HEK293 (cell line): ENCODE results near the gene PRRG4.
A peak's percentile ranks its signal among the peaks of the same experiment; 100 is the strongest.

Experiments
- CTCF ChIA-PET: fragments of 350-600 bp; formaldehyde crosslinking; extraction: SDS; loops from one replicate; lab custom pipeline; 2021; ENCODE audit warnings: antibody characterized with exemption; lab: Yijun Ruan, JAX
- POLR2A ChIA-PET: fragments of 300-600 bp; formaldehyde crosslinking; extraction: SDS; loops from one replicate; lab custom pipeline; 2020; ENCODE audit warnings: antibody characterized with exemption, inconsistent platforms; lab: Yijun Ruan, JAX
- H3K27ac ChIP-seq: fragments of 200-500 bp; sonication (Bioruptor generic); 2 replicates; pipeline ENCODE4 v1.5.1; 2014; ENCODE audit warnings: low read depth, low read length, control low read depth, inconsistent platforms; ENCODE audit errors: extremely low read depth
- H3K36me3 ChIP-seq, 2 experiments: fragments of 200-500 bp in 1 of 2; sonication (Bioruptor generic) in 1 of 2; 1 replicate in 1 of 2; 2 replicates in 1 of 2; pipeline ENCODE4 v1.5.1; 2014 to 2017; ENCODE audit warnings: inconsistent platforms in 2 of 2, low read length in 2 of 2; ENCODE audit not compliant: control insufficient read depth in 2 of 2, insufficient read depth in 1 of 2
- H3K4me1 ChIP-seq: fragments of 200-500 bp; sonication (Bioruptor generic); 2 replicates; pipeline ENCODE4 v1.5.1; 2014; ENCODE audit warnings: mild to moderate bottlenecking, low read length, inconsistent platforms; ENCODE audit not compliant: control insufficient read depth, insufficient read depth
- H3K4me3 ChIP-seq: 2 replicates; pipeline ENCODE4 v1.5.1; 2011; ENCODE audit warnings: low read depth, mild to moderate bottlenecking, control low read depth, low read length, moderate library complexity
- H3K9me3 ChIP-seq: fragments of 200-500 bp; sonication (Bioruptor generic); 2 replicates; pipeline ENCODE4 v1.5.1; 2014; ENCODE audit warnings: low read depth, low read length, inconsistent platforms; ENCODE audit not compliant: control insufficient read depth, insufficient read depth
- GLIS1 ChIP-seq: fragments of 450-650 bp; formaldehyde crosslinking; IDR thresholded peaks from 2 replicates; pipeline ENCODE4 v1.5.1; 2016; ENCODE audit warnings: missing biosample characterization, missing genetic modification characterization
- GLIS2 ChIP-seq: fragments of 450-650 bp; formaldehyde crosslinking; IDR thresholded peaks from 2 replicates; pipeline ENCODE4 v1.5.1; 2016; ENCODE audit warnings: missing biosample characterization, missing genetic modification characterization
- OSR2 ChIP-seq: fragments of 450-650 bp; formaldehyde crosslinking; IDR thresholded peaks from 2 replicates; pipeline ENCODE4 v1.5.1; 2016; ENCODE audit warnings: missing biosample characterization, missing genetic modification characterization
- PRDM10 ChIP-seq: fragments of 450-650 bp; formaldehyde crosslinking; IDR thresholded peaks from 2 replicates; pipeline ENCODE4 v1.5.1; 2016; ENCODE audit warnings: missing biosample characterization, missing genetic modification characterization
- PRDM4 ChIP-seq: fragments of 450-650 bp; formaldehyde crosslinking; IDR thresholded peaks from 2 replicates; pipeline ENCODE4 v1.5.1; 2017; ENCODE audit warnings: missing biosample characterization, missing genetic modification characterization
- RBAK ChIP-seq: fragments of 450-650 bp; formaldehyde crosslinking; IDR thresholded peaks from 2 replicates; pipeline ENCODE4 v1.5.1; 2016; ENCODE audit warnings: missing biosample characterization, missing genetic modification characterization
- ZNF146 ChIP-seq: fragments of 450-650 bp; formaldehyde crosslinking; IDR thresholded peaks from 2 replicates; pipeline ENCODE4 v1.5.1; 2016; ENCODE audit warnings: missing biosample characterization, missing genetic modification characterization
- ZNF239 ChIP-seq: fragments of 450-650 bp; formaldehyde crosslinking; IDR thresholded peaks from 2 replicates; pipeline ENCODE4 v1.5.1; 2016; ENCODE audit warnings: missing biosample characterization, missing genetic modification characterization
- ZNF530 ChIP-seq: fragments of 450-650 bp; formaldehyde crosslinking; IDR thresholded peaks from 2 replicates; pipeline ENCODE4 v1.5.1; 2016; ENCODE audit warnings: low read depth, missing biosample characterization, missing genetic modification characterization
- ZNF629 ChIP-seq: fragments of 450-650 bp; formaldehyde crosslinking; IDR thresholded peaks from 2 replicates; pipeline ENCODE4 v1.5.1; 2017; ENCODE audit warnings: missing biosample characterization, missing genetic modification characterization
- ZNF654 ChIP-seq: fragments of 450-650 bp; formaldehyde crosslinking; IDR thresholded peaks from 2 replicates; pipeline ENCODE4 v1.5.1; 2016; ENCODE audit warnings: low read depth, missing biosample characterization, missing genetic modification characterization
- ZNF792 ChIP-seq: fragments of 450-650 bp; formaldehyde crosslinking; IDR thresholded peaks from 2 replicates; pipeline ENCODE4 v1.5.1; 2016; ENCODE audit warnings: missing biosample characterization, missing genetic modification characterization
- ZNF843 ChIP-seq: fragments of 450-650 bp; formaldehyde crosslinking; IDR thresholded peaks from 2 replicates; pipeline ENCODE4 v1.5.1; 2016; ENCODE audit warnings: missing biosample characterization, missing genetic modification characterization
- TF ChIP-seq, protein P1 (sequence below): fragments of 450-650 bp; formaldehyde crosslinking; IDR thresholded peaks from 2 replicates; pipeline ENCODE4 v1.5.1; 2016; ENCODE audit warnings: missing biosample characterization, missing genetic modification characterization
- TF ChIP-seq, protein P2 (sequence below): fragments of 450-650 bp; IDR thresholded peaks from 2 replicates; pipeline ENCODE4 v1.5.1; 2018; ENCODE audit warnings: missing biosample characterization, missing genetic modification characterization

The PRRG4 gene

DNA sequence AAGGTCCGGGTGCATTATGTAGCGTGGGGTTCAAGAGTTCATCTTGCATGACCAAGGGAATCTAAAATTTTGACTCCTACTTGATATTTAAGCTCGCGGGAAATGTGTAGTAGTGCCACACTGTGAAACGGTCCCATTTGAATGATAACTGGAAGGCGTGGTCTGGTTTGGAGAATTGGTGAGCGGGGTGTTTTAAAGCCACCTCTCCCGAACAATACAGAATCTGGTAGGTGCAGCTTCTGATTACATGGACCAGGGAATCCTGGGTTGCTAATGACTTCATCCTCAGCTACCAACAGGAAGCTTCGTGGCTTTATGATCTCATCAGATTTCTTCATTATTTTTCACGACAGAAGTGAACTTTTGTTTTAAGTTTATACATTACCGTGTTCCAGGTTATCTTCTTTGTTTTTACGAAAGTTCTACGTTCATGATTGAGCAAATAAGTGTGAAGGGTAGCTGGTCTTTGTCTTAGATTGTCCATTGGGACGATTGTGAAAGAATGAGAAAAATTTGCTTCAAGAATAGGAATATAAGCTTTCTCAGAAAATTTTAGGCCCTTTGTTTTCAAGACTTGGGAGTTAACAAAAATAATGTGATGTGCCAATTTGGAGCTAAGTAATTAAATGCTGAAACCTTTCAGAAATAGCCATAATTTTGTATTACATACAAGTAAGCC is 64.6 kb downstream of the PRRG4 start (continued):
- peak; percentile 56 for TF ChIP-seq PRDM10
- peak; percentile 99 for TF ChIP-seq OSR2
- no peak for TF ChIP-seq GLIS2
- no peak for TF ChIP-seq PRDM4 (tag by site-specific recombination)
- TF ChIP-seq, all 188 proteins: peak for 15

DNA sequence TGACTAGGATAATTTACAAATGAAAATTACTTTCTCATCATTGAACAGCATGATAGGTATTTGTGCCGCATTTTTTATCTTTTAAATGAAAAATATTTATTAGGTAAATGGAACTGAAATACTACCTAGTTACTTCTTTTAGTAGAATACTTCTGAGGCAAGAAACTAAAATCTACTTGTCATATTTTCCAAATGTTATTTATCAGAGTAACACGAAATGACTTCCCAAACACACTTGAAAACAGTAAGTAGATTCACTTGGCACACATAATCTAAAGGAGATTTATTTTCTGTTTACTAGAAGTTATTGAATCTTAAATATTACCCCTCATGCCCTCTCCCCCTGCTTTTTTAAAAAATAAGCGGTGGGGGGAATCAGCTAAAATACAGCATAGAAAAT is 65.2 kb downstream of the PRRG4 start:
- no peaks in the 10 kb centered on the region for H3K9me3 ChIP-seq
- peak overlapping the region; percentile 92; the same call in 1 of the 2 replicates for H3K27ac ChIP-seq
- H3K4me1 ChIP-seq: 0 out of 2 replicates have a peak, but pooled peaks cover 2% of the 10 kb centered on the region
- peak overlapping the region; percentile 88 for H3K4me3 ChIP-seq
- ChIA-PET CTCF (interaction anchor here (0.8 to 1.1 kb wide), 2 partner anchors 23 to 963 kb away, joined by 3 read pairs; no protein-coding TSS in a partner anchor), POLR2A (interaction anchor here (1.1 to 1.4 kb wide), 3 partner anchors 7 to 144 kb away, joined by 3 to 5 read pairs (median 4); partner anchors contain the start of genes DEPDC7 and TCP11L1)
- H3K36me3 ChIP-seq: peaks cover 0 to 9% of the 10 kb centered on the region in 2 experiments; a peak in 1 of 3 replicates
- no peak for TF ChIP-seq ZNF843 (tag by site-specific recombination)
- TF ChIP-seq, protein P1, sequence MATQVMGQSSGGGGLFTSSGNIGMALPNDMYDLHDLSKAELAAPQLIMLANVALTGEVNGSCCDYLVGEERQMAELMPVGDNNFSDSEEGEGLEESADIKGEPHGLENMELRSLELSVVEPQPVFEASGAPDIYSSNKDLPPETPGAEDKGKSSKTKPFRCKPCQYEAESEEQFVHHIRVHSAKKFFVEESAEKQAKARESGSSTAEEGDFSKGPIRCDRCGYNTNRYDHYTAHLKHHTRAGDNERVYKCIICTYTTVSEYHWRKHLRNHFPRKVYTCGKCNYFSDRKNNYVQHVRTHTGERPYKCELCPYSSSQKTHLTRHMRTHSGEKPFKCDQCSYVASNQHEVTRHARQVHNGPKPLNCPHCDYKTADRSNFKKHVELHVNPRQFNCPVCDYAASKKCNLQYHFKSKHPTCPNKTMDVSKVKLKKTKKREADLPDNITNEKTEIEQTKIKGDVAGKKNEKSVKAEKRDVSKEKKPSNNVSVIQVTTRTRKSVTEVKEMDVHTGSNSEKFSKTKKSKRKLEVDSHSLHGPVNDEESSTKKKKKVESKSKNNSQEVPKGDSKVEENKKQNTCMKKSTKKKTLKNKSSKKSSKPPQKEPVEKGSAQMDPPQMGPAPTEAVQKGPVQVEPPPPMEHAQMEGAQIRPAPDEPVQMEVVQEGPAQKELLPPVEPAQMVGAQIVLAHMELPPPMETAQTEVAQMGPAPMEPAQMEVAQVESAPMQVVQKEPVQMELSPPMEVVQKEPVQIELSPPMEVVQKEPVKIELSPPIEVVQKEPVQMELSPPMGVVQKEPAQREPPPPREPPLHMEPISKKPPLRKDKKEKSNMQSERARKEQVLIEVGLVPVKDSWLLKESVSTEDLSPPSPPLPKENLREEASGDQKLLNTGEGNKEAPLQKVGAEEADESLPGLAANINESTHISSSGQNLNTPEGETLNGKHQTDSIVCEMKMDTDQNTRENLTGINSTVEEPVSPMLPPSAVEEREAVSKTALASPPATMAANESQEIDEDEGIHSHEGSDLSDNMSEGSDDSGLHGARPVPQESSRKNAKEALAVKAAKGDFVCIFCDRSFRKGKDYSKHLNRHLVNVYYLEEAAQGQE: no peak
- TF ChIP-seq ZNF146 (tag by site-specific recombination): no peak
- no peak for TF ChIP-seq RBAK (tag by site-specific recombination)
- no peak for TF ChIP-seq ZNF239 (tag by site-specific recombination)
- no peak for TF ChIP-seq ZNF792 (tag by site-specific recombination)

DNA sequence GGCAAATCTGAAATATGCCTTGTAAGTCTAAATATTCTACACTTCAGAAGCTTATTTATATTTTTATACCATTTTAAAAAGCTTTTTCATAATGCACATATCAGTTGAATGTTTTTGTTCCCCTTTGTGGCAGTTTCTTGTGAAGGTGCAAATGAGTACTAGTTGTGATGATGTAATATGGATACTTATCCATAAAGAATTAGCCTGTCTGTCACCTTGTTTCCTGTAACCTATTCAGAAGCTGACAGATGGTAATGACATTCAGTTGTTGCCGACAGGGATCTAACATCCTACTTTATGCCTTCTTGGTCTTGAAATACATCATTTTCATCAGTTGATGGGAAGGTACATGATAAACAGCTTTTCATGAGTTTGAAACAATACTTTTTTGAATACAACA is 65.7 kb downstream of the PRRG4 start:
- Histone ChIP-seq H3K9me3 (no peaks in the 10 kb centered on the region), H3K36me3 (peaks cover 0 to 9% of the 10 kb centered on the region in 2 experiments; a peak in 1 of 3 replicates), H3K4me1 (0 out of 2 replicates have a peak, but pooled peaks cover 2% of the 10 kb centered on the region), H3K27ac (no peak overlapping the region), H3K4me3 (no peak overlapping the region; the same call in 1 of the 2 replicates)
- CTCF ChIA-PET: interaction anchor here (0.8 kb wide), 1 partner anchor 963 kb away, joined by 3 read pairs; no protein-coding TSS in a partner anchor
- POLR2A ChIA-PET: no interaction called here
- TF ChIP-seq PRDM4 (tag by site-specific recombination) (0 out of 2 replicates have a peak, but pooled peaks have one; percentile 28), GLIS1 (tag by site-specific recombination) (no peak), ZNF530 (tag by site-specific recombination) (no peak), ZNF654 (no peak), ZNF629 (tag by site-specific recombination) (peak; percentile 15; the same call in 1 of the 2 replicates)
- TF ChIP-seq, protein P2, sequence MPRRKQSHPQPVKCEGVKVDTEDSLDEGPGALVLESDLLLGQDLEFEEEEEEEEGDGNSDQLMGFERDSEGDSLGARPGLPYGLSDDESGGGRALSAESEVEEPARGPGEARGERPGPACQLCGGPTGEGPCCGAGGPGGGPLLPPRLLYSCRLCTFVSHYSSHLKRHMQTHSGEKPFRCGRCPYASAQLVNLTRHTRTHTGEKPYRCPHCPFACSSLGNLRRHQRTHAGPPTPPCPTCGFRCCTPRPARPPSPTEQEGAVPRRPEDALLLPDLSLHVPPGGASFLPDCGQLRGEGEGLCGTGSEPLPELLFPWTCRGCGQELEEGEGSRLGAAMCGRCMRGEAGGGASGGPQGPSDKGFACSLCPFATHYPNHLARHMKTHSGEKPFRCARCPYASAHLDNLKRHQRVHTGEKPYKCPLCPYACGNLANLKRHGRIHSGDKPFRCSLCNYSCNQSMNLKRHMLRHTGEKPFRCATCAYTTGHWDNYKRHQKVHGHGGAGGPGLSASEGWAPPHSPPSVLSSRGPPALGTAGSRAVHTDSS (tag by site-specific recombination): no peak
